ENCODE results near the gene ADAMTSL4.
A peak's percentile ranks its signal among the peaks of the same experiment; 100 is the strongest.
"Not testable (repeated sequence)": the region's sequence is repeated elsewhere in the genome, so short reads cannot be mapped to it uniquely, and the experiment has no call there.

Gene ADAMTSL4

GRCh38 chr1:150601540-150601939 is 52.3 kb downstream of the ADAMTSL4 start:
- DNase-seq (ENCODE audit: low read depth): no peak
- no peak overlapping the region for H3K4me3 ChIP-seq (ENCODE audit: control insufficient read depth, low read depth, low read length)
- TF ChIP-seq CTCF (conservative IDR thresholded peaks at IDR 0.05; ENCODE audit: control insufficient read depth, insufficient read depth, low read depth, low read length): no peak

- not testable (repeated sequence) for H3K4me3 ChIP-seq (ENCODE audit: control insufficient read depth, low read depth, low read length); DNase-seq (ENCODE audit: low read depth)
Observed at GRCh38 chr1:150602372-150602771, 53.2 kb downstream of the ADAMTSL4 start.

DNA sequence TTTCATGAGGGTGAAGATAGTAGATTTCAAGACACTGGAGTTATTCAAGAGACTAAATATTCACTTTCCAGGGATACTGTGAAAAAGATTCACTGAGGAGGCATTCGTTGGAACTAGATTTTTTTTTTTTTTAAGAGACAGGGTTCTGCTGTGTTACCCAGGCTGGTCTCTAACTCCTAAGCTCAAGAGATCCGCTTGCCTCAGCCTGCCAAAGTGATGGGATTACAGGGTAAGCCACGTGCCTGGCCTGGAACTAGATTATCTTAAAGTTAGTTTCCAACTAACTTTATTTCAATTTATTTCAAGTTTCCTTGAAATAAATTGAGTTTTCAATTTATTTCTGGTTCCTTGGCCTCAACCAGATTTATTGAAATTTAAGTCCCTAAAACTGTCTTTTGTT is 54.5 kb downstream of the ADAMTSL4 start:
- TF ChIP-seq CTCF (conservative IDR thresholded peaks at IDR 0.05; ENCODE audit: control insufficient read depth, insufficient read depth, low read depth, low read length): no peak
- no peak for DNase-seq (ENCODE audit: low read depth)
- no peak overlapping the region for H3K4me3 ChIP-seq (ENCODE audit: control insufficient read depth, low read depth, low read length)

- DNase-seq (ENCODE audit: low read depth): no peak
- TF ChIP-seq CTCF (conservative IDR thresholded peaks at IDR 0.05; ENCODE audit: control insufficient read depth, insufficient read depth, low read depth, low read length): no peak
- no peak overlapping the region for H3K4me3 ChIP-seq (ENCODE audit: control insufficient read depth, low read depth, low read length)
Observed at GRCh38 chr1:150604226-150604588, 55.0 kb downstream of the ADAMTSL4 start.

GRCh38 chr1:150605451-150605731 is 56.2 kb downstream of the ADAMTSL4 start:
- not testable (repeated sequence) for H3K4me3 ChIP-seq (ENCODE audit: control insufficient read depth, low read depth, low read length); DNase-seq (ENCODE audit: low read depth)

DNA sequence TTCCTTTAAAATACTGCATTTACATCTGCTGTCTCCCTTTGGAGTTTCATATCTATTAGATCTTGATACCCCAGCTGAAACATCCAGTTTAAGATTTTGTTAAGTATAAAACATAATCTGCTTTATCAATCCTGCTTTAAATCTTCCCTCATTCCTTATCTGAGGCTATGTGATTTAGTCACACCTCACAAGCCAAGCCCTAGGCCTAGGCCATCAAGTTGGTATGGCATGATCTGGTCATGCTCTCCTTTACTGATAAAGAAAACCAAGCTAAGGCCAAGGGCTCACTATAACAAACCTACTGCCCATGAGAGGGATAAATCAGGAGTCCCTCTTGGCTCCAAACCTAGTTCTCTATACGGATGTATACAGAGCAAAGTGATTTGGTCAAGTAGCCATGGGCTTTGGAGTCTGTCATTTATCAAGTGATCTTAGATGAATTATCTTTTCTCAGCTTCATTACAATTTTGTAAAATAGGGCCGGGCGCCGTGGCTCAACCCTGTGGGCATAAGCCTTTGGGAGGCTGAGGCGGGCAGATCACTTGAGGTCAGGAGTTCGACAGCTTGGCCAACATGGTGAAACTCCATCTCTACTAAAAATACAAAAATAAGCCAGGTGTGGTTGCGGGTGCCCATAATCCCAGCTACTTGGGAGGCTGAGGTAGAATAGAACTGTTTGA is 57.4 kb downstream of the ADAMTSL4 start:
- H3K4me3 ChIP-seq (ENCODE audit: control insufficient read depth, low read depth, low read length): no peak overlapping the region
- TF ChIP-seq CTCF (conservative IDR thresholded peaks at IDR 0.05; ENCODE audit: control insufficient read depth, insufficient read depth, low read depth, low read length): no peak
- DNase-seq (ENCODE audit: low read depth): no peak

GRCh38 chr1:150609732-150610131 is 60.5 kb downstream of the ADAMTSL4 start:
- TF ChIP-seq CTCF (conservative IDR thresholded peaks at IDR 0.05; ENCODE audit: control insufficient read depth, insufficient read depth, low read depth, low read length): no peak
- no peak overlapping the region for H3K4me3 ChIP-seq (ENCODE audit: control insufficient read depth, low read depth, low read length)
- DNase-seq (ENCODE audit: low read depth): peak; percentile 38

Data from fibroblast of mammary gland (primary cell).